GM12892 (cell line): Measurements from ENCODE around the gene RGPD5.
"Not testable (repeated sequence)": the region's sequence is repeated elsewhere in the genome, so short reads cannot be mapped to it uniquely, and the experiment has no call there.

ENCODE experiments used
- POLR2A ChIP-seq: IDR thresholded peaks from 2 replicates; pipeline ENCODE4 v1.6.1; 2011; ENCODE audit warnings: low read depth, low read length, control low read depth
- POLR2AphosphoS5 ChIP-seq: IDR thresholded peaks from 2 replicates; pipeline ENCODE4 v1.6.1; 2011; ENCODE audit warnings: low read depth, low read length, control low read depth
- TAF1 ChIP-seq: IDR thresholded peaks from 2 replicates; pipeline ENCODE4 v1.6.1; 2011; ENCODE audit warnings: low read depth, mild to moderate bottlenecking, control low read depth, low read length, borderline replicate concordance

DNA sequence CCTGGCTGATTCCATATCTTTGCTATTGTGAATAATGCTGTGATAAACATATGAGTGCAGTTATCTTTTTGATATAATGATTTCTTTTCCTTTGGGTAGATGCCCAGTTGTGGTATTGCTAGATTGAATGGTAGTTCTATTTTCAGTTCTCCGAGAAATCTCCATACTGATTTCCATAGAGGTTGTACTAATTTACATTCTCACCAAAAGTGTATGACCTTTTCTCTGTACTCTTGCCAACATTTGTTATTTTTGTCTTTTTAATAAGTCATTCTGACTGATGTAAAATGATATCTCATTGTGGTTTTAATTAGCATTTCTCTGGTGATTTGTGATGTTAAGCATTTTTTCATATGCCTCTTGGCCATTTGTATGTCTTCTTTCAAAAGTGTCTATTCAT lies 88.0 kb downstream of the RGPD5 start:
- TF ChIP-seq POLR2A, POLR2AphosphoS5, TAF1: not testable (repeated sequence)
